Calu3 (cell line): ENCODE results near the gene RGL4. TPM values are rescaled to one million over a fixed set of nuclear protein-coding genes. Genes with fewer than 3 reads are reported as not detected.

Source experiments
- BruUV-seq: library from RNA; stranded (reverse); fragments of 400-500 nt; replicated peaks from 2 replicates; lab custom pipeline; 2021; lab: Mats Ljungman, UMichigan
- CTCF ChIA-PET: fragments of 300-600 bp; sonication (Branson Sonifier 250); formaldehyde crosslinking; loops from one replicate; lab custom pipeline; 2022; ENCODE audit warnings: antibody characterized with exemption; lab: Charles Lee
- DNase-seq: peaks from one replicate; pipeline ENCODE4 v3.0.0; 2022
- H3K27ac Mint-ChIP-seq: one replicate; pipeline ENCODE4 v1.8.0; 2022; ENCODE audit warnings: mixed read lengths; ENCODE audit not compliant: unreplicated experiment
- H3K27me3 Mint-ChIP-seq: one replicate; pipeline ENCODE4 v1.8.0; 2022; ENCODE audit warnings: mixed read lengths; ENCODE audit not compliant: unreplicated experiment
- H3K36me3 Mint-ChIP-seq: one replicate; pipeline ENCODE4 v1.8.0; 2022; ENCODE audit warnings: mild to moderate bottlenecking, moderate library complexity, mixed read lengths; ENCODE audit not compliant: insufficient read depth, unreplicated experiment
- H3K4me1 Mint-ChIP-seq: one replicate; pipeline ENCODE4 v1.8.0; 2022; ENCODE audit warnings: mild to moderate bottlenecking, low read depth, mixed read lengths; ENCODE audit not compliant: unreplicated experiment
- H3K4me3 Mint-ChIP-seq: one replicate; pipeline ENCODE4 v1.8.0; 2022; ENCODE audit warnings: mild to moderate bottlenecking, low read depth, moderate library complexity, mixed read lengths; ENCODE audit not compliant: unreplicated experiment
- H3K9me3 Mint-ChIP-seq: one replicate; pipeline ENCODE4 v1.8.0; 2022; ENCODE audit warnings: low read depth, mixed read lengths; ENCODE audit not compliant: unreplicated experiment
- CTCF ChIP-seq: fragments of 200-600 bp; IDR thresholded peaks from one replicate; pipeline ENCODE4 v1.8.0; 2022; ENCODE audit warnings: antibody characterized with exemption; ENCODE audit not compliant: unreplicated experiment
- intact Hi-C: fragments of 100-400 bp; cut with micrococcal nuclease; formaldehyde crosslinking; loops from one replicate; pipeline ENCODE4 v1.10.0; 2022; ENCODE audit not compliant: unreplicated experiment
- total RNA-seq: library from RNA; stranded (reverse); gene quantifications from 2 replicates; pipeline ENCODE4 v1.2.3, GENCODE V29; 2022

Gene RGL4
- total RNA-seq, 1 experiment from 2014 or later, result not detected

- no TSS peak for BruUV-seq
- H3K9me3 Mint-ChIP-seq, result no peaks in the 10 kb centered on the region
- no peak overlapping the region for H3K4me3 Mint-ChIP-seq
- TF ChIP-seq CTCF, result no peak
- H3K27me3 Mint-ChIP-seq, result no peaks in the 10 kb centered on the region
- intact Hi-C loops, result no loop called here
- H3K4me1 Mint-ChIP-seq, result no peaks in the 10 kb centered on the region
- CTCF ChIA-PET, result no interaction called here
- H3K36me3 Mint-ChIP-seq, result peaks cover 9% of the 10 kb centered on the region
- no peak overlapping the region for H3K27ac Mint-ChIP-seq
- no peak for DNase-seq
Observed at GRCh38 chr22:23698094-23698493, 7.3 kb downstream of the RGL4 start.

- no peaks in the 10 kb centered on the region for H3K27me3 Mint-ChIP-seq
- H3K27ac Mint-ChIP-seq, result no peak overlapping the region
- H3K4me1 Mint-ChIP-seq, result no peaks in the 10 kb centered on the region
- TF ChIP-seq CTCF, result no peak
- H3K9me3 Mint-ChIP-seq, result no peaks in the 10 kb centered on the region
- H3K36me3 Mint-ChIP-seq, result peaks cover 13% of the 10 kb centered on the region
- no TSS peak for BruUV-seq
- no peak for DNase-seq
- no peak overlapping the region for H3K4me3 Mint-ChIP-seq
- intact Hi-C loops, result no loop called here
- CTCF ChIA-PET, result no interaction called here
Observed at GRCh38 chr22:23698673-23699235, 7.9 kb downstream of the RGL4 start.

GRCh38 chr22:23700706-23701105 is 9.9 kb downstream of the RGL4 start:
- intact Hi-C loops, result no loop called here
- Mint-ChIP-seq H3K27me3 (no peaks in the 10 kb centered on the region), H3K4me1 (no peaks in the 10 kb centered on the region), H3K36me3 (peaks cover 31% of the 10 kb centered on the region), H3K4me3 (no peak overlapping the region), H3K9me3 (no peaks in the 10 kb centered on the region), H3K27ac (no peak overlapping the region)
- BruUV-seq, result no TSS peak
- no peak for DNase-seq
- CTCF ChIA-PET, result no interaction called here
- TF ChIP-seq CTCF, result no peak

GRCh38 chr22:23704062-23704461 is 13.2 kb downstream of the RGL4 start:
- no peaks in the 10 kb centered on the region for H3K4me1 Mint-ChIP-seq

More at GRCh38 chr22:23704062-23704461, 13.2 kb downstream of the RGL4 start:
- Mint-ChIP-seq H3K9me3 (no peaks in the 10 kb centered on the region), H3K4me3 (no peak overlapping the region), H3K27ac (no peak overlapping the region), H3K27me3 (no peaks in the 10 kb centered on the region), H3K36me3 (peaks cover 48% of the 10 kb centered on the region)
- no peak for DNase-seq
- intact Hi-C loops, result no loop called here
- BruUV-seq, result no TSS peak
- CTCF ChIA-PET, result no interaction called here
- no peak for TF ChIP-seq CTCF
